Epidermal melanocyte (primary cell): ENCODE results near the gene GIGYF2.

Experiments
- DNase-seq: peaks from one replicate; pipeline ENCODE4 v3.0.0; 2011; ENCODE audit warnings: low spot score; ENCODE audit not compliant: insufficient read length

The GIGYF2 gene

GRCh38 chr2:232860593-232861241 lies 163.6 kb downstream of the GIGYF2 start:
- DNase-seq = no peak

GRCh38 chr2:232861353-232861752 lies 164.2 kb downstream of the GIGYF2 start:
- DNase-seq = no peak

- DNase-seq = no peak
Observed at GRCh38 chr2:232863996-232864395, 166.9 kb downstream of the GIGYF2 start.

GRCh38 chr2:232865165-232865564 lies 168.0 kb downstream of the GIGYF2 start:
- DNase-seq = no peak

GRCh38 chr2:232866104-232866503 lies 169.0 kb downstream of the GIGYF2 start:
- no peak for DNase-seq

DNA sequence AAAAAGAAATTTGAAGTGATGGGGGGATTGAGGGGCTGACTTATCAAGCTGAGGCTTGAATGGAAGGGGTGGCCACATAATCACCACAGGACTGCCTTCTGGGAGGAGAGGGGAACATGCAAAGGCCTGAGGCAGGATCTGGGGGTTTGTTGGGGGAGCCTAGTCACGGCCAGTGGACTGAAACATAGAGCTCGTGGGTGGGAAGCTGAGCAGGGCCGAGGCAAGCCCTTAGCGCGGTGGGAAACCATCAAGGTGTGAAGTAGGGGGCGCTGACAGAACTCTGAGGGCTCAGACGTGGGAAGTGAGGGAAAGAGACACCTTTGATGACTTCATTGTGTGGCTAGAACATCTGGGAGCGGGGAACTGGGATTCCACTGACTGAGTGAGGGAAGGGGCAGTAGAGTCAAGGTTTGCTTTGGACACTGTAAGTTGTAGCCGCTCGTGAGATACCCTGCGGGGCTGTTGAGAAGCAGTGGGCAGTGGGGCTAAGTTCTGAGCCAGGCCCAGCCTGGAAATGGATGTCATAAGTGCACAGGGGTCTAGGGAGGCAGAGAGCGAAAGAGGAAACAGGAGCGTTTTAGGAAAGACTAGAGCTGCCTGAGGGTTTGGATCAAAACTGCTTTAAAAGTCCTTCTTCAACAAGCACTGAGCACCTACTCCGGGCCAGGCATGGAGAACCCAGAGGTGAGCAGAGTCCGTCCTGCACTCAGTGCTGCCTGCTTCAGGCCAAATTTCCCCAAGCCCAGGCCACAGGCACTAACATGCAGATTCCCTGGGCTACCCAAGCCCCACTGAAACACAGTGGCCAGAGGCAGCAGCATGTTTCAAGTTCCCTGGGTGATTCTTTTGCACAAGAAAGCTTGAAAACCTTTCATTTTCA lies 172.2 kb downstream of the GIGYF2 start:
- no peak for DNase-seq

DNA sequence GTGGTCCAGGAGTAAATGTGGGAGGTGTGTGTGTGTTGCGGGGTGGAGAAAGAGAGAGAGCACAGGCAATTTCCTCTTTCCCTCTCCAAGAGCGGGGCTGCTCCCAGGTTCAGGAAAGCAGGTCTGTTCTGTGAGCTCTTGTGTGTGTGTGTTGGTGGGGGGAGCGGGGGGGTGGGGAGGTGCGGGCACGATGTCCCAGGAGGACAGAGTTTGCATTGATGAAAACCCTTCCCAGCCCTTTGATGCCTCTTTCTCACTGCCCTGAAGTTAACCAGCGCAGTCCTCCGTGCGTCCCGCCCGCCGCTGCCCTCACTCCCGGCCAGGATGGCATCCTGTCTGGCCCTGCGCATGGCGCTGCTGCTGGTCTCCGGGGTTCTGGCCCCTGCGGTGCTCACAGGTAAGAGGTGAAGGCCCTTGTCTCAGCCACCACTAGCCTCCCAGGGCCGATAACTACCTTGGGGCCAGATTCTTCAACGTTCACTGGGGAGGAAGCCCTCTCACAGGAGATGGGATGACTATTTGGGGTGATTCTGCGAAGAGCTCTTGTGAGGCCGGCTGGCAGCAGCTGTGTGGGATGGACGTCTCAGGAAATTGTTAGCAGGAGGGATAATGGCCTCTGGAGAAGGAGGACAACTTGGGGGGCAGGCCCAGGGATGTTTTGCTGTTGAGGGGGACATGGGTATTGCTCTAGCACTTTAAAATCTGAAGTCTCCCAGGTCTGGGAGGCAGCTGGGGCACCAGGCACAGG lies 173.1 kb downstream of the GIGYF2 start, which contains the start of gene SNORC:
Gene SNORC, plus strand, starts transcription at position 247 of the 748 bp plus-strand sequence. Its CDS starts 78 bp downstream, at position 325.
- DNase-seq = no peak

GRCh38 chr2:232870766-232871371 lies 173.7 kb downstream of the GIGYF2 start:
- DNase-seq = no peak

DNA sequence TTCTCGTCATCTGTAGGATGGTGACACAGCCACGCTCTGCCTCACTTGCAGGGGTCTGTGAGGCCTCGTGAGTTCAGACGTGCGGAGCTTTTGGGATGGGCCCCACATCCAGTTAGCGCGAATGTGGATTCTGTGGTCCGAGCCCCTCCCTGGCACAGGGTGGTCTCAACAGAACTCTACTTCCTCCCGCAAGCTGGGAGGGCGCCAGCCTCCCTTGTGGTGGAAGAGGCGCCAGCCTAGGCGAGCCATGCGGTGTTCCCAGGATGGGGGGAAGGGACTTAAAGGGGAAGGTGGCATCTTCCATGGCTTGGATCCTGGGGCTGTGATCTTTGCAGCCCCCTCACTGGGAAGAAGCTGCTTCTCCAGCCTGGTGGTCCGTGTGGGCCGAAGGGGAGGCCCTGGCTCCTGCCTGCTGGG lies 174.3 kb downstream of the GIGYF2 start:
- DNase-seq = no peak

DNA sequence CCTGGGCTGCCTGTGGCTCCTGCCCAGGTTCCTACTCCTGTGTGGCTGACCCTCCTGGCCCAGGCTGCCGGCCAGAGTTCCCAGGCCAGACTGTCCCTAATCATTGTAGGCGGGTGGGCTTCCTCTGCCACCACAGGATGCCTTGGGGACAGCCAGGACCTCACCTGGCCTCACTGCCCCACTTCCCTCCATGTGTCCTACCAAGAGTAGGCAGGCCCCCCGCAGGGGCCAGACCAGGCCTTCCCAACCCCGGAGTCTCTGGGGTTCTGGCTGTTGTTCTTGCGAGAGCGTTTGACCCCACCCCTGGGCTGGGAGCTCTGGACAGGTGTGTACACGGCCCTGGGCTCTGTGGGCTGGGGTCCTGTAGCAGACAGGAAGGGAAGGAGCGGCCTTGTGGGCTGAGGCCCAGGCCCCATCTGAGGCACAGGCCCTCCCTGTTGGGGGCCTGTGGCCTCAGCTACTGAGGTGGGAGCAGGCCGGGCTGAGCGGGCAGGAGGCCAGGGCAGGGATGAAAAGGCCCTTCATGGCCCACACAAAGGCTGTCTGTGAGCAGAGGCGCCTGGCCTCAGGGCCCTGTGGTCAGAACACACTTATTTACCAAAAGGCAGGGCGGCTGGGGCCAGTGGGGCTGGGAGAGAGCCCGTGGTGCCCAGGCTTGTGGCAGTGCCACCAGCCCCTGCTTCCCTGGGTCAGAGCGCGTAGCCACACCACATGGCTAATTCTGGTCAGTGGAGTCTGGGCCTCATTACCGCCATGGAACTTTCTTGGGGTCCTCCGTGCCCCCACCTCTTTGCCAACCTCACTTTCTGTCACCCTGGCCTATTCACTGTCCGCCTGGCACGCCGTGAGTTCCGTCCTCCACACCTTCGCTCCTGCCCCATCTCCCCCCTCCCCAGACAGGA lies 175.0 kb downstream of the GIGYF2 start:
- peak; percentile 85 for DNase-seq

GRCh38 chr2:232872826-232873225 lies 175.7 kb downstream of the GIGYF2 start:
- DNase-seq = no peak

DNA sequence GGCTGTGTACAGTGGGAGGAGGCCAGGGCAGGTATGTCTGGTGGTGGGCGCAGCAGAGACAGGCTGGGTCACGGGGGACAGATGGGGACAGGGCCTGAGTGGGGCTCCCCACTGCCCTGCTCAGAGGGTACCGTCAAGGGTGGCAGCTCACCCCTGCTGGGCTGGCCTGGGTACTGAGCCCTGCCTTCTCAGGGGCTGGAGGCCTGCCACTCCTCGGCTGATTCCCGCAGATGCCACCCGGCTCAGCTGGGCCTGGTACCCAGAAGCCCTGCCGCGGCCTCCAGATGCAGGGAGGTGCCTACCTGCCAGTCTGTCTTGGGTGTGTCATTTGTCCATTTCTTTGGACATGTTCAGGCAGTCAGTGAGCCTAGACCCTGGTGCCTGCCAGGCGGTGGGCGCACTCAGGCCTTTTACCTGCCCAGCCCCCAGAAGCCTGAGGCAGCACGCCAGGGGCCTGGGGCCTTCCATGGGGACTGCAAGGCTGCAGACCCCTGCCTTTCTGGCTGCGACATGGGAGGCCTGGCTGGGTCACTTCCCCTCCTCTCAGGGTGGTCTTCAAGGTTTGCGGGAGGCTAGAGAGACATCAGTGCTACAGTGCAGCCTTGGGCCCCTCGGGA lies 176.3 kb downstream of the GIGYF2 start:
- DNase-seq = no peak

GRCh38 chr2:232873909-232874641 lies 176.9 kb downstream of the GIGYF2 start:
- DNase-seq = no peak

DNA sequence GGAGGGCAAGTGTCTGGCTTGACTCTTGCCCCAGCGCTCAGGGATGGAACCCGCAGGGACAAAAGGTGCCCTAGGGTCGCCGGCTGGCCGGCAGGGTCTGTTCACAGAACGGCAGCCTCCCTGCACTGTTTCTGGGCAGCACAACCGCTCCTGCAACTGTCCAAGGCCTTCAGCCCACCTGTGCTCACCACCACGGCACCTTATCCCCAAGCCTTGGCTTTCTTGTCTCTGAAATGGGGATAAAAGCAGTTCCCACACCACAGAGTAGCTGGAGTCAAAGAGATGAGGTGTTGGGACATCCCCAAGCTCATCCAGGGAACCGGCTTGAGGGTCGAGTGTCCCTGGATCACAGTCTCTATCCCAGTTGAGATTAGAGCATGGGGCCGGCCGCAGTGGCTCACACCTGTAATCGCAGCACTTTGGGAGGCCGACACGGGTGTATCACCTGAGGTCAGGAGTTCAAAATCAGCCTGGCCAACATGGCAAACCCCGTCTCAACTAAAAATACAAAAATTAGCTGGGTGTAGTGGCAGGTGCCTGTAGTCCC lies 177.6 kb downstream of the GIGYF2 start:
- no peak for DNase-seq

- no peak for DNase-seq
Observed at GRCh38 chr2:232875256-232876121, 178.4 kb downstream of the GIGYF2 start.

DNA sequence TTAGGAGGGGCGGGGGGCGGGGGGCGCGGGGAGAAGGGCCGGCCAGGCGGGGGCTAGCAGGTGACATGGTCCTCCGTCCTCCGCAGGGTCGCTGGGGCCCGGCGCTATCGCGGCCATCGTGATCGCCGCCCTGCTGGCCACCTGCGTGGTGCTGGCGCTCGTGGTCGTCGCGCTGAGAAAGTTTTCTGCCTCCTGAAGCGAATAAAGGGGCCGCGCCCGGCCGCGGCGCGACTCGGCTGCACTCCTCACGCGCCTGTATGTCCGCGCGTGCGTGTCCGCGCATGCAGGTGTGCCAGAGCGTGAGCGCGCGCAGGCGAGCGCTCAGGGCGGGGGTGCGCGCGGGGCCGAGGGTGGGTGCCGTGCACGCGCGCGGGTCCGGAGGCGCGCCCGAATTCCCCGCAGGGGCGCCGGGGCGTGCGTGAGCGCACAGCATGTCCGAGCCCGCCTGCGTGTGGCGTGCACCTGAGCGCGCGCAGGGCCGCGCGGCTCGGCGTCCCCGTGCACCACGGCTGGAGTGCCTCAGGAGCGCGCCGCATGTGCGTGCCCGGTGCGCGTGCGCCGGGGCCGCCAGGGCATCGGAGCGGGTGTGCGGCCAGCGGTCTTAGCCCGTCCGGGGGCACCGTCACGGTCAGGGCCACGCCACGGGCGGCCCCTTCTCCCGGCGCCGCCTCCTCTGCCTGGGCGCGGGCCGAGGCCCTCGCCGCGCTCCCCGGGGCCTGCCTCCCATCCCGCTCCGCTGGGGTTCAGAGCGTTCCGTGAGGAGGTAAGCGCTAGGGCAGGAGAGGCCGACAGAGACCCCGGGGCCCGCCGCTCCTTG lies 179.2 kb downstream of the GIGYF2 start:
- no peak for DNase-seq

GRCh38 chr2:232876978-232877441 lies 179.9 kb downstream of the GIGYF2 start:
- DNase-seq = no peak
